ENCODE results near the gene SLC6A1.

Gene SLC6A1

DNA sequence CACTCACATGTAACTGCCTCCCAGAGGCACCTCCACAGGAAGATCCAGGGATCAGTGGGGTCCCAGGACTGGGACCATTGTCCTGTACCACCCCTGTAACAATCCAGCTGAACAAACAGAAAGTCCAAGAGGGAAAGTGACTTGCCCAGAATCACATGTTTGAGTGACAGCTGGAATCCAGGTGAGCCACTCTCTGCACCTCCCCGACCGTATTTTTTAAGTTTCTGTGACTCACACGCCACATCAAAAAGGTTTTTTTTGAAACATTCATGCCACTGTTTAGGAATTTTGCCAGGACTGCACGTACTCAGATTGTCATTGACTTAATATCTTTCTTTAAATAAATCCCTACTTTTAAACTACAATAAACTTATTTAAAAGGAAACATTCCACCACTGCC lies 9.8 kb upstream of the SLC6A1 start:
- TF ChIP-seq, protein P1, sequence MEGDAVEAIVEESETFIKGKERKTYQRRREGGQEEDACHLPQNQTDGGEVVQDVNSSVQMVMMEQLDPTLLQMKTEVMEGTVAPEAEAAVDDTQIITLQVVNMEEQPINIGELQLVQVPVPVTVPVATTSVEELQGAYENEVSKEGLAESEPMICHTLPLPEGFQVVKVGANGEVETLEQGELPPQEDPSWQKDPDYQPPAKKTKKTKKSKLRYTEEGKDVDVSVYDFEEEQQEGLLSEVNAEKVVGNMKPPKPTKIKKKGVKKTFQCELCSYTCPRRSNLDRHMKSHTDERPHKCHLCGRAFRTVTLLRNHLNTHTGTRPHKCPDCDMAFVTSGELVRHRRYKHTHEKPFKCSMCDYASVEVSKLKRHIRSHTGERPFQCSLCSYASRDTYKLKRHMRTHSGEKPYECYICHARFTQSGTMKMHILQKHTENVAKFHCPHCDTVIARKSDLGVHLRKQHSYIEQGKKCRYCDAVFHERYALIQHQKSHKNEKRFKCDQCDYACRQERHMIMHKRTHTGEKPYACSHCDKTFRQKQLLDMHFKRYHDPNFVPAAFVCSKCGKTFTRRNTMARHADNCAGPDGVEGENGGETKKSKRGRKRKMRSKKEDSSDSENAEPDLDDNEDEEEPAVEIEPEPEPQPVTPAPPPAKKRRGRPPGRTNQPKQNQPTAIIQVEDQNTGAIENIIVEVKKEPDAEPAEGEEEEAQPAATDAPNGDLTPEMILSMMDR (IDR thresholded peaks at IDR 0.05; ENCODE audit: insufficient read depth, low read depth, low read length, missing control alignments), result no peak
- no peak overlapping the region for H3K4me3 ChIP-seq (ENCODE audit: low read depth, low read length)
- DNase-seq (ENCODE audit: low read depth), result no peak

DNA sequence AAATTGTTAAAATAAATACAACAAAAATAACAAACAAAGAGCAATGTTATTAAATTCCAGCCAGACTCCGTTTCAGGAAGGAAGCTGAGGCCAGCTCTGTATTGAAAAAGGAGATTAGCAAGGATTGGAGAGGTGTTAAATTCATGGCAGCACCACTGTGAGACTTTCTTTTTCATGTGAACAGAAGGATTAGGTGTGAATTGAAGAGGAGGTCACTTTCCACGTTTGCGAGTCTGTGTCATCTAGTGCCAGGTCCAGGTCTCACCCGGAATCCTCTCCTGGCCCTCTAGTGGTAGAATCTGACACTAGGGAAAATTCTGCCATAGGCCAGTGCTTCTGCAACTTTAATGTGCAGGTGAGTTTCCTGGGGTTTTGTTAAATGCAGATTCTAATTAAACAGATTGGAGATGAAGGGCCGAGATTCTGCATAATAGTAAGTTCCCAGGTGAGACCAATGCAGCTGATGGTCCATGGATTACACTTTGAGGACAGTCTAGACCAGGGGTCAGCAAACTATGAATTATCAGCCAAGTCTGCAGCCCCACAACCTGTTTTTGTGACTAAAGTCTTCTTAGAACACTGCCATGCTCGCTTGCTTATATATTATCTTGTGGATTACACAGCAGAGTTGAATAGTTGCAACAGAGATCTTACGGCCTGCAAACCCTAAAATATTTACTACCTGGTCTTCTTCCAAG lies 9.2 kb upstream of the SLC6A1 start:
- DNase-seq (ENCODE audit: low read depth), result peak; percentile 23

DNA sequence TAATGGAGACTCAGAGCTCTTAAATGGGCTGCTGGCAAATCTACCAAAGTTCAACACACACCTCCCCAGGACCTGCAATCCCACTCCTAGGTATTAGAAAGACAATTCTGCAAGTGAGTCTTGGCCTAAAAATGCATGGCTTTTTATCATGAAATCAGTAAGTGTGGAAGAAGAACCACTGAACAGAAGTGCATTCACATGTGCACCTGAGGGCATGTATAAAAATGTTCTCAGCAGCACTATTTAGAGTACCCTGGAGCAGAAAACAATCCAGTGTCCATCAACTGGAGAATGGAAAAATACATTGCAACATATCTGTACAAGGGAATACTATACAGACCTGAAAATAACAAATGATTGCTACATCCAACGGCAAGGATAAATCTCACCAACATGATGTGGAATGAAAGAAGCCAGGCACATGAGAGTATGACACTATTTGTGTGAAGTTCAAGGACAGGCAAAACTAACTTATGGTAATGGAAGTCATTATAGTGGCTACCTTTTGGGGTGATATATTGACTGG lies 8.1 kb upstream of the SLC6A1 start:
- no peak overlapping the region for H3K4me3 ChIP-seq (ENCODE audit: low read depth, low read length)
- TF ChIP-seq, protein P1 (IDR thresholded peaks at IDR 0.05; ENCODE audit: insufficient read depth, low read depth, low read length, missing control alignments), result no peak
- no peak for DNase-seq (ENCODE audit: low read depth)

More for the DNA sequence above, 9.2 kb upstream of the SLC6A1 start:
- TF ChIP-seq, protein P1 (IDR thresholded peaks at IDR 0.05; ENCODE audit: insufficient read depth, low read depth, low read length, missing control alignments), result peak; percentile 83
- H3K4me3 ChIP-seq (ENCODE audit: low read depth, low read length), result no peak overlapping the region

DNA sequence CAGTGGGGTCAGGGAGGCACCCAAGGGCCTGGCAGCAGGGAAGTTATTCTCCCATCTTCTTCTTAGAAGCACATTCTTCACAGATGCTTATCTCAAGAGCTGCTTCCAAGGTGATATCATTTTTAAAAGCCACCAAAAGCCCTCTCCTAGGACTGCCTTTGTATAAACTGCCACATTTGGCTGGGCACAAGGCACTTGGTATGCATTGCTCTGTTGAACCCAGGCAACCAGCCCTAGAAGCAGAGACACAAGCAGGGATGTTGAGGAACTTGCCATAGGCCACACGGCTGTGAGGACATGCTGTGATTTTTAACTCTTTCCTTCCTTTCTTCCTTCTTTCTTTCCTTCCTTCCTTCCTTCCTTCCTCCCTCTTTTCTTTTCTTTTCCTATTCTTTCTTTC lies 7.4 kb upstream of the SLC6A1 start:
- DNase-seq (ENCODE audit: low read depth), result no peak
- TF ChIP-seq, protein P1 (IDR thresholded peaks at IDR 0.05; ENCODE audit: insufficient read depth, low read depth, low read length, missing control alignments), result no peak
- H3K4me3 ChIP-seq (ENCODE audit: low read depth, low read length), result no peak overlapping the region

DNA sequence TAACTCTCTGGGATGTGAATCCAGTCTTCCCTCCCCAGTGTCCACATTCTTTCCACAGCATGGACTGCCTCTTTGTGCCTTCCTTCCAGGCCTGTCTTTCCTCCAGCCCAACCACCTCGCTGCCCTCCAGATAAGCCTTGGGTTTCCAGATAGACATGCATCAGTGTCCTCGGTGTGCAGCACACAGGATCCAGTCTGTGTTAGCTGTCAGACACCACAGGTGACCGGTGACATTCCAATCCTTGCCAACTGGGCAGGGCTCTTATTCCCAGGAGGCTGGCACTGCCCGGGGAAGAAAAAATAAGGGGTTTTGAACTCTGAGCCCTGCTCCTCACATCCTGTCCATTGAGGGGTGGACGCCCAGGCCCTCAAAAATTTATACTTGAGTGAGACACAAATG lies 6.0 kb upstream of the SLC6A1 start:
- TF ChIP-seq, protein P1 (IDR thresholded peaks at IDR 0.05; ENCODE audit: insufficient read depth, low read depth, low read length, missing control alignments), result no peak
- no peak overlapping the region for H3K4me3 ChIP-seq (ENCODE audit: low read depth, low read length)
- DNase-seq (ENCODE audit: low read depth), result no peak

DNA sequence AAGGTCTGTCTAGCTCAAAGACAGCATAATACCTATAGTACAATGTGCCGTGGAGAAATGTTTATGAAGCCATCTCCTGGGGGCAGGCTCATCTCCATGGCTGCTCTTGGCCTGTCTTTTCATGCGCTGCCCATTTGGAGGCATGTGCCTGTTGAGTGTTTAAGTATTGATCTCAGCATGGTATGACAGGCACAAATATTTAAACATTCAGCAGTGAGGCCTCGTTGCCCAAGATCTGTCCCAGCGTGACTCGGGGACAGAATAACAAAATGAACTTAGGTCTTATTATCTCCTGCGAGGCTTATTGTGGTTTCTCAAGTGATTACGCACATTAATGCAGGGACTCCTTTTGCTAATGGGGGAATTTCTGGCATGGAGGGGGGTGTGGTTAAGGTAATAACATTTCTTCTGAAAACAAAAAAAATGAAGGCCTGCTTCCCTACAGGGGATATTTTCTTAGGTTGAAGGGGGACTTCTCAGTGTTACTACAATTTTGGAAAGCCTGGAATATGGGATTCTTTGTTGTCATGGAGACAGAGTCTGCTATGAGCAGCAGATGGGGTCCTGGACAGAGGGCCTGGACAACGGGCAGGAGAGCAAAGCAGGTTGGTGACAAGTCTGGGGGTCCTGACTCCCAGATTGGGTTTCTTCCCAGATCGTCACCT lies 4.4 kb upstream of the SLC6A1 start:
- H3K4me3 ChIP-seq (ENCODE audit: low read depth, low read length), result no peak overlapping the region
- TF ChIP-seq, protein P1 (IDR thresholded peaks at IDR 0.05; ENCODE audit: insufficient read depth, low read depth, low read length, missing control alignments), result no peak

More for the DNA sequence above, 4.4 kb upstream of the SLC6A1 start:
- DNase-seq (ENCODE audit: low read depth), result no peak

All from GM12865 (cell line).